GM12878 (cell line): ENCODE measurements around the gene DMD. TPM values are rescaled to one million over a fixed set of nuclear protein-coding genes. Genes with fewer than 3 reads are reported as not detected.

Experiments
- ATAC-seq: fragments of 200-7000 bp; cut with Tn5 transposase; 3 replicates; pipeline ENCODE4 v1.9.1; 2020; ENCODE audit warnings: mild to moderate bottlenecking, moderate library complexity
- BruUV-seq: library from RNA; stranded (reverse); fragments of 400-500 nt; replicated peaks from 2 replicates; lab custom pipeline; 2021; lab: Mats Ljungman, UMichigan
- CTCF ChIA-PET: fragments of 300-600 bp; sonication (Branson Sonifier 250); formaldehyde crosslinking; extraction: SDS; loops from one replicate; lab custom pipeline; 2021; ENCODE audit warnings: inconsistent platforms; lab: Yijun Ruan, JAX
- POLR2A ChIA-PET: fragments of 350-600 bp; formaldehyde crosslinking; extraction: SDS; loops from one replicate; lab custom pipeline; 2021; ENCODE audit warnings: inconsistent platforms; lab: Charles Lee
- RAD21 ChIA-PET: fragments of 300-600 bp; sonication (Branson Sonifier 250); formaldehyde crosslinking; loops from one replicate; lab custom pipeline; 2023; ENCODE audit warnings: antibody characterized with exemption; ENCODE audit not compliant: unreplicated experiment; lab: Charles Lee
- SMC1A ChIA-PET: fragments of 300-600 bp; sonication (Branson Sonifier 250); formaldehyde crosslinking; loops from one replicate; lab custom pipeline; 2023; ENCODE audit not compliant: unreplicated experiment, uncharacterized antibody; lab: Charles Lee
- DNase-seq: peaks from one replicate; pipeline ENCODE4 v3.0.0-alpha.2; 2011; ENCODE audit warnings: low read depth, low spot score
- FAIRE-seq: peaks from 3 replicates; lab custom pipeline; 2011; peaks lifted over from hg19 to GRCh38; lab: Jason Lieb, UNC
- H2AFZ ChIP-seq: 2 replicates; pipeline ENCODE4 v1.6.0; 2011; ENCODE audit warnings: low read depth, low read length, control low read depth; ENCODE audit not compliant: control insufficient read depth
- H3K27ac ChIP-seq: 2 replicates; pipeline ENCODE4 v1.5.1; 2011; ENCODE audit warnings: control low read depth; ENCODE audit not compliant: control insufficient read depth, insufficient read depth
- H3K27me3 ChIP-seq, 2 experiments: replicated peaks in 1 of 2; 2 replicates each; pipeline versions ENCODE4 v1.6.0 to v1.6.1; 2011; ENCODE audit warnings: low read length in 1 of 2; ENCODE audit not compliant: control insufficient read depth in 2 of 2, insufficient read depth in 2 of 2
- H3K36me3 ChIP-seq, 2 experiments: 2 replicates each; pipeline ENCODE4 v1.5.1; 2011; ENCODE audit warnings: low read length in 1 of 2; ENCODE audit not compliant: control insufficient read depth in 2 of 2, insufficient read depth in 2 of 2
- H3K4me1 ChIP-seq: 2 replicates; pipeline ENCODE4 v1.6.1; 2011; ENCODE audit warnings: mild to moderate bottlenecking, low read length, moderate library complexity, mixed read lengths; ENCODE audit not compliant: control insufficient read depth, insufficient read depth
- H3K4me2 ChIP-seq: 2 replicates; pipeline ENCODE4 v1.6.0; 2011; ENCODE audit warnings: control low read depth; ENCODE audit not compliant: control insufficient read depth, insufficient read depth
- H3K4me3 ChIP-seq: fragments of 200-600 bp; sonication (generic); 2 replicates; pipeline ENCODE4 v1.5.1; 2016
- H3K79me2 ChIP-seq: 2 replicates; pipeline ENCODE4 v1.6.0; 2011; ENCODE audit warnings: low read length; ENCODE audit not compliant: control insufficient read depth, insufficient read depth
- H3K9ac ChIP-seq: 2 replicates; pipeline ENCODE4 v1.8.0; 2011; ENCODE audit warnings: low read length, control low read depth, mixed read lengths; ENCODE audit not compliant: control insufficient read depth, insufficient read depth
- H3K9me3 ChIP-seq: replicated peaks from 3 replicates; pipeline ENCODE4 v1.5.1; 2011; ENCODE audit warnings: mild to moderate bottlenecking, low read length; ENCODE audit not compliant: control insufficient read depth, insufficient read depth
- H4K20me1 ChIP-seq: 2 replicates; pipeline ENCODE4 v1.6.0; 2011; ENCODE audit not compliant: control insufficient read depth, insufficient read depth
- BMI1 ChIP-seq: fragments of 450-650 bp; IDR thresholded peaks from 2 replicates; pipeline ENCODE4 v1.6.1; 2016; ENCODE audit warnings: mild to moderate bottlenecking, moderate library complexity, borderline replicate concordance
- CBFB ChIP-seq: IDR thresholded peaks from 2 replicates; pipeline ENCODE4 v1.6.1; 2016; ENCODE audit warnings: antibody characterized with exemption, low read depth
- CBX5 ChIP-seq: sonication (generic); IDR thresholded peaks from 2 replicates; pipeline ENCODE4 v1.6.1; 2016; ENCODE audit warnings: low read depth, moderate library complexity, mild to moderate bottlenecking, inconsistent platforms
- FOXK2 ChIP-seq: fragments of 450-650 bp; IDR thresholded peaks from 2 replicates; pipeline ENCODE4 v1.6.1; 2017; ENCODE audit warnings: mild to moderate bottlenecking, moderate library complexity
- HCFC1 ChIP-seq: fragments of 150-350 bp; IDR thresholded peaks from 2 replicates; pipeline ENCODE4 v1.6.1; 2014; ENCODE audit warnings: low read length
- IKZF2 ChIP-seq, 2 experiments: fragments of 450-650 bp; IDR thresholded peaks; 2 replicates each; pipeline ENCODE4 v1.6.1; 2017; ENCODE audit warnings: mild to moderate bottlenecking in 2 of 2, moderate library complexity in 2 of 2
- KDM1A ChIP-seq: fragments of 200-600 bp; sonication (generic); IDR thresholded peaks from 2 replicates; pipeline ENCODE4 v1.6.1; 2016; ENCODE audit warnings: borderline replicate concordance
- NRF1 ChIP-seq: conservative IDR thresholded peaks from 2 replicates; pipeline ENCODE4 v1.6.1; 2011; ENCODE audit warnings: mild to moderate bottlenecking, low read depth, low read length, improper control_type of control experiment
- POLR2AphosphoS5 ChIP-seq: IDR thresholded peaks from 2 replicates; pipeline ENCODE4 v1.6.1; 2011; ENCODE audit warnings: mild to moderate bottlenecking, low read length, inconsistent platforms
- RUNX3 ChIP-seq: IDR thresholded peaks from 2 replicates; pipeline ENCODE4 v1.6.1; 2012; ENCODE audit warnings: low read length, inconsistent platforms
- SMAD1 ChIP-seq: fragments of 450-650 bp; IDR thresholded peaks from 2 replicates; pipeline ENCODE4 v1.6.1; 2018; ENCODE audit warnings: mild to moderate bottlenecking, low read depth; ENCODE audit not compliant: partially characterized antibody
- SPI1 ChIP-seq: IDR thresholded peaks from 2 replicates; pipeline ENCODE4 v1.6.1; 2011; ENCODE audit warnings: low read depth, mild to moderate bottlenecking, low read length, moderate library complexity, borderline replicate concordance; ENCODE audit not compliant: insufficient read depth
- SUPT20H ChIP-seq: IDR thresholded peaks from 2 replicates; pipeline ENCODE4 v1.6.1; 2011; ENCODE audit warnings: low read depth, mild to moderate bottlenecking, low read length, moderate library complexity, borderline replicate concordance; ENCODE audit not compliant: control insufficient read depth
- WRNIP1 ChIP-seq: IDR thresholded peaks from 2 replicates; pipeline ENCODE4 v1.6.1; 2011; ENCODE audit warnings: low read depth, low read length, improper control_type of control experiment, borderline replicate concordance
- ZNF384 ChIP-seq: IDR thresholded peaks from 2 replicates; pipeline ENCODE4 v1.6.1; 2012; ENCODE audit warnings: low read depth, mild to moderate bottlenecking, low read length, improper control_type of control experiment, borderline replicate concordance
- WGBS: methylation state at CpG from one replicate; pipeline ENCODE4 v1.1.6; 2016; ENCODE audit warnings: low lambda C conversion rate; ENCODE audit not compliant: insufficient replicate concordance, insufficient coverage; ENCODE audit errors: missing lambda C conversion rate; 5-methylcytosine and 5-hydroxymethylcytosine counted together
- in situ Hi-C: fragments of 300-500 bp; cut with MboI; formaldehyde crosslinking; loops from 9 replicates; pipeline ENCODE4 v1.14.3; 2018; ENCODE audit warnings: mixed read lengths
- intact Hi-C: fragments of 100-400 bp; cut with micrococcal nuclease; formaldehyde crosslinking; loops from one replicate; pipeline ENCODE4 v1.14.2; 2022; ENCODE audit not compliant: unreplicated experiment
- polyA plus RNA-seq, 11 experiments: library from polyadenylated mRNA; depleted of rRNA in 4 of 11; unstranded in 6 of 11; stranded (reverse) in 5 of 11; fragments of >200 nt; fragmentation: Nextera tagmentation in 4 of 11; fragmentation: Illumina TruSeq in 1 of 11; extraction: Ambion mirVana in 4 of 11; extraction: Trizol in 1 of 11; gene quantifications; 1 replicate in 1 of 11; 2 replicates in 10 of 11; pipeline versions ENCODE4 v1.2.1 to v1.2.3, GENCODE V29; 2011 to 2016; ENCODE audit warnings: inconsistent platforms in 2 of 11, missing spikeins in 2 of 11, low read depth in 1 of 11
- total RNA-seq, 4 experiments: library from RNA; depleted of rRNA in 3 of 4; stranded (reverse); fragments of >200 nt in 3 of 4; fragmentation: Illumina TruSeq in 1 of 4; extraction: Trizol in 1 of 4; gene quantifications; 2 replicates each; pipeline versions ENCODE4 v1.2.1 to v1.2.3, GENCODE V29; 2013 to 2021
- TF ChIP-seq, protein P1 (sequence below): fragments of 450-650 bp; IDR thresholded peaks from 2 replicates; pipeline ENCODE4 v1.6.1; 2017; ENCODE audit warnings: mild to moderate bottlenecking, moderate library complexity
- TF ChIP-seq, protein P2 (sequence below): fragments of 450-650 bp; IDR thresholded peaks from 2 replicates; pipeline ENCODE4 v1.6.1; 2018; ENCODE audit warnings: borderline replicate concordance, mild to moderate bottlenecking; ENCODE audit not compliant: partially characterized antibody

Gene DMD
- total and polyA plus RNA-seq, 10 of the 15 experiments (the other 5 are each of a cell fraction or from before 2014, with no cell fraction given), result 1.4 to 24.3 (median 4.3) TPM

DNA sequence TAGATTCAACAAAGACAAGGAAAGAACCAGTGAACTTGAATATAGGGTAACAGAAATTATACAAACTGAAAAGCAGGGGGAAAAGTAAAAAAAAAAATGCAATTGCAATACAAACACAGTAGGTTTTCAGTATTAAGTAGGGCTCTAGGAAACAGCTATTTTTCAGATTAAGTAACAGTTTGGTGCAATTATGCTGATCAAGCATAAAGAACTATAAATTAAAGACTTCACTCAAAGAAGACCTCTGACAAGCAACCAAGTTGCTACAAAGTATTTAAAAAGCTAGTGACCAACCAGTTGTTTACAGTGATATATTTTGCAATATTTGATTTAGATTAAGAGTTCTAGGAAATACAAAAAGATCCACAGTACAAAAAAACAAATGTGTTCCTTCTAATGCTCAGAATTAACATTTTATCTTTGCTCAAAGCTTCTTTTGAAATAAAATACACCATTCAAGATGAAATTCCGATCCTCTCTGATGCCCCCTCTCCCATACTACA, 1908.7 kb downstream of the DMD start (continued):
- TF ChIP-seq BMI1, result no peak
- TF ChIP-seq SMAD1, result no peak
- TF ChIP-seq FOXK2, result no peak
- no peak for TF ChIP-seq CBX5
- TF ChIP-seq SPI1, result no peak
- no peak for TF ChIP-seq WRNIP1
- TF ChIP-seq KDM1A, result no peak
- no peak for TF ChIP-seq RUNX3
- TF ChIP-seq NRF1, result no peak
- TF ChIP-seq, all 136 proteins: peak for 0

DNA sequence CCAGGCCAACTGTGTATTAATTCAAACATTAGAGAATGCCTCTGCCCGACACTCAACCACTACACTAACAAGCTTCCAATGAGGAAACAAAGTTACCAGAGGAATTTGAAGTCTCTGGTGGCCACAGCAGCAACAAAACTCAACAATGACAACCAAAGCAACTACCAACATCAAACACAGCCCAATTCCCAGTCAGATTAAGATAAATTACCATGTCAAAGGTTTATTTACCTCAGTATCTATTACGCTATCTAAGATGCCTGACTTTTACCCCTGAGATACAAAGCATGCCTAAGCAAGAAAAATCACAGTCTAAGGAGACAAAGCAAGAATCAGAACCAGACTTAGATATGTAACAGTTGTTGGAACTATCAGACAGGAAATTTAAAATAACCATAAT, 1909.4 kb downstream of the DMD start:
- Histone ChIP-seq H3K27ac (no peak overlapping the region), H3K9ac (no peak overlapping the region), H2AFZ (no peak overlapping the region), H3K79me2 (no peaks in the 10 kb centered on the region), H3K9me3 (no peaks in the 10 kb centered on the region; the same call in 2 of the 3 replicates), H3K36me3 (no peaks in the 10 kb centered on the region), H4K20me1 (no peaks in the 10 kb centered on the region), H3K4me3 (no peak overlapping the region), H3K4me1 (no peaks in the 10 kb centered on the region), H3K27me3 (no peaks in the 10 kb centered on the region; a peak in 1 of 4 replicates), H3K4me2 (no peak overlapping the region)
- RAD21 ChIA-PET, result no interaction called here
- intact Hi-C loops (no loop called here), in situ Hi-C loops (no loop called here)
- WGBS, result 45% methylated on average over 2 of the region's 2 CpGs
- no peak for ATAC-seq
- POLR2A ChIA-PET, result no interaction called here
- no peak for DNase-seq
- CTCF ChIA-PET, result interaction anchor here (1.1 to 1.4 kb wide), 2 partner anchors 9 to 88 kb away, joined by 3 to 4 read pairs; no protein-coding TSS in a partner anchor
- FAIRE-seq, result no peak
- SMC1A ChIA-PET, result interaction anchor here (0.6 to 2.1 kb wide), 2 partner anchors 9 to 213 kb away, joined by 3 to 9 read pairs; no protein-coding TSS in a partner anchor
- no TSS peak for BruUV-seq
- TF ChIP-seq IKZF2 (IDR thresholded peaks at IDR 0.05), result no peak
- no peak for TF ChIP-seq HCFC1
- TF ChIP-seq ZNF384, result no peak
- TF ChIP-seq CBFB, result no peak
- TF ChIP-seq, protein P1, sequence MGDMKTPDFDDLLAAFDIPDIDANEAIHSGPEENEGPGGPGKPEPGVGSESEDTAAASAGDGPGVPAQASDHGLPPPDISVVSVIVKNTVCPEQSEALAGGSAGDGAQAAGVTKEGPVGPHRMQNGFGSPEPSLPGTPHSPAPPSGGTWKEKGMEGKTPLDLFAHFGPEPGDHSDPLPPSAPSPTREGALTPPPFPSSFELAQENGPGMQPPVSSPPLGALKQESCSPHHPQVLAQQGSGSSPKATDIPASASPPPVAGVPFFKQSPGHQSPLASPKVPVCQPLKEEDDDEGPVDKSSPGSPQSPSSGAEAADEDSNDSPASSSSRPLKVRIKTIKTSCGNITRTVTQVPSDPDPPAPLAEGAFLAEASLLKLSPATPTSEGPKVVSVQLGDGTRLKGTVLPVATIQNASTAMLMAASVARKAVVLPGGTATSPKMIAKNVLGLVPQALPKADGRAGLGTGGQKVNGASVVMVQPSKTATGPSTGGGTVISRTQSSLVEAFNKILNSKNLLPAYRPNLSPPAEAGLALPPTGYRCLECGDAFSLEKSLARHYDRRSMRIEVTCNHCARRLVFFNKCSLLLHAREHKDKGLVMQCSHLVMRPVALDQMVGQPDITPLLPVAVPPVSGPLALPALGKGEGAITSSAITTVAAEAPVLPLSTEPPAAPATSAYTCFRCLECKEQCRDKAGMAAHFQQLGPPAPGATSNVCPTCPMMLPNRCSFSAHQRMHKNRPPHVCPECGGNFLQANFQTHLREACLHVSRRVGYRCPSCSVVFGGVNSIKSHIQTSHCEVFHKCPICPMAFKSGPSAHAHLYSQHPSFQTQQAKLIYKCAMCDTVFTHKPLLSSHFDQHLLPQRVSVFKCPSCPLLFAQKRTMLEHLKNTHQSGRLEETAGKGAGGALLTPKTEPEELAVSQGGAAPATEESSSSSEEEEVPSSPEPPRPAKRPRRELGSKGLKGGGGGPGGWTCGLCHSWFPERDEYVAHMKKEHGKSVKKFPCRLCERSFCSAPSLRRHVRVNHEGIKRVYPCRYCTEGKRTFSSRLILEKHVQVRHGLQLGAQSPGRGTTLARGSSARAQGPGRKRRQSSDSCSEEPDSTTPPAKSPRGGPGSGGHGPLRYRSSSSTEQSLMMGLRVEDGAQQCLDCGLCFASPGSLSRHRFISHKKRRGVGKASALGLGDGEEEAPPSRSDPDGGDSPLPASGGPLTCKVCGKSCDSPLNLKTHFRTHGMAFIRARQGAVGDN, result no peak
- TF ChIP-seq, protein P2, sequence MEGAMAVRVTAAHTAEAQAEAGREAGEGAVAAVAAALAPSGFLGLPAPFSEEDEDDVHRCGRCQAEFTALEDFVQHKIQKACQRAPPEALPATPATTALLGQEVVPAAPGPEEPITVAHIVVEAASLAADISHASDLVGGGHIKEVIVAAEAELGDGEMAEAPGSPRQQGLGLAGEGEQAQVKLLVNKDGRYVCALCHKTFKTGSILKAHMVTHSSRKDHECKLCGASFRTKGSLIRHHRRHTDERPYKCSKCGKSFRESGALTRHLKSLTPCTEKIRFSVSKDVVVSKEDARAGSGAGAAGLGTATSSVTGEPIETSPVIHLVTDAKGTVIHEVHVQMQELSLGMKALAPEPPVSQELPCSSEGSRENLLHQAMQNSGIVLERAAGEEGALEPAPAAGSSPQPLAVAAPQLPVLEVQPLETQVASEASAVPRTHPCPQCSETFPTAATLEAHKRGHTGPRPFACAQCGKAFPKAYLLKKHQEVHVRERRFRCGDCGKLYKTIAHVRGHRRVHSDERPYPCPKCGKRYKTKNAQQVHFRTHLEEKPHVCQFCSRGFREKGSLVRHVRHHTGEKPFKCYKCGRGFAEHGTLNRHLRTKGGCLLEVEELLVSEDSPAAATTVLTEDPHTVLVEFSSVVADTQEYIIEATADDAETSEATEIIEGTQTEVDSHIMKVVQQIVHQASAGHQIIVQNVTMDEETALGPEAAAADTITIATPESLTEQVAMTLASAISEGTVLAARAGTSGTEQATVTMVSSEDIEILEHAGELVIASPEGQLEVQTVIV, result no peak
- TF ChIP-seq SUPT20H, result no peak
- TF ChIP-seq POLR2AphosphoS5, result no peak
- TF ChIP-seq KDM1A, result no peak
